Liver (tissue), 9 donors: ENCODE measurements around the gene BOC. TPM values are rescaled to one million over a fixed set of nuclear protein-coding genes. Genes with fewer than 3 reads are reported as not detected.

Source experiments
- DNase-seq: peaks from one replicate; pipeline ENCODE4 v3.0.0-alpha.2; 2017; ENCODE audit warnings: low spot score
- H3K27ac ChIP-seq, 2 donors: one replicate each; pipeline ENCODE4 v1.7.0; 2013; ENCODE audit warnings: inconsistent platforms in 2 of 2, low read length in 2 of 2, control low read depth in 1 of 2, low read depth in 1 of 2, mild to moderate bottlenecking in 1 of 2
- H3K27me3 ChIP-seq, 4 donors: one replicate each; pipeline versions ENCODE4 v1.6.1 to v1.7.0; 2013; ENCODE audit warnings: low read length in 3 of 4, inconsistent platforms in 1 of 4, mild to moderate bottlenecking in 1 of 4, moderate library complexity in 1 of 4; ENCODE audit not compliant: control insufficient read depth in 4 of 4, insufficient read depth in 4 of 4
- H3K36me3 ChIP-seq, 4 donors: one replicate each; pipeline versions ENCODE4 v1.6.1 to v1.7.0; 2013; ENCODE audit warnings: low read length in 3 of 4, mild to moderate bottlenecking in 3 of 4, low read depth in 1 of 4, moderate library complexity in 1 of 4; ENCODE audit not compliant: control insufficient read depth in 4 of 4, insufficient read depth in 3 of 4
- H3K4me1 ChIP-seq, 4 donors: one replicate each; pipeline versions ENCODE4 v1.6.1 to v1.7.0; 2013; ENCODE audit warnings: low read length in 3 of 4, mild to moderate bottlenecking in 3 of 4, moderate library complexity in 1 of 4; ENCODE audit not compliant: control insufficient read depth in 4 of 4, insufficient read depth in 4 of 4
- H3K4me3 ChIP-seq, 3 donors: one replicate each; pipeline versions ENCODE4 v1.6.1 to v1.7.0; 2013; ENCODE audit warnings: low read length in 3 of 3, control low read depth in 1 of 3, low read depth in 1 of 3, mild to moderate bottlenecking in 1 of 3
- H3K9ac ChIP-seq, 2 donors: one replicate each; pipeline ENCODE4 v1.7.0; 2013; ENCODE audit warnings: low read length in 2 of 2, mild to moderate bottlenecking in 2 of 2, moderate library complexity in 2 of 2, control low read depth in 1 of 2, low read depth in 1 of 2
- H3K9me3 ChIP-seq, 4 donors: one replicate each; pipeline versions ENCODE4 v1.6.1 to v1.7.0; 2013; ENCODE audit warnings: low read length in 3 of 4; ENCODE audit not compliant: control insufficient read depth in 4 of 4
- ATF3 ChIP-seq: IDR thresholded peaks from 2 replicates; pipeline ENCODE4 v1.6.1; 2016; ENCODE audit warnings: antibody characterized with exemption
- FOXA1 ChIP-seq: IDR thresholded peaks from 2 replicates; pipeline ENCODE4 v1.6.1; 2016; ENCODE audit warnings: antibody characterized with exemption
- FOXA2 ChIP-seq: IDR thresholded peaks from 2 replicates; pipeline ENCODE4 v1.6.1; 2016; ENCODE audit warnings: antibody characterized with exemption
- GABPA ChIP-seq, 2 donors: IDR thresholded peaks in 1 of 2; conservative IDR thresholded peaks in 1 of 2; 2 replicates each; pipeline ENCODE4 v1.6.1; 2016; ENCODE audit warnings: antibody characterized with exemption in 2 of 2, mild to moderate bottlenecking in 1 of 2, moderate library complexity in 1 of 2
- HNF4A ChIP-seq, 2 donors: conservative IDR thresholded peaks; 2 replicates each; pipeline ENCODE4 v1.6.1; 2016; ENCODE audit warnings: antibody characterized with exemption in 2 of 2, mild to moderate bottlenecking in 2 of 2
- JUND ChIP-seq, 2 donors: IDR thresholded peaks; 2 replicates each; pipeline ENCODE4 v1.6.1; 2016; ENCODE audit warnings: antibody characterized with exemption in 2 of 2
- MAX ChIP-seq: IDR thresholded peaks from 2 replicates; pipeline ENCODE4 v1.6.1; 2016; ENCODE audit warnings: antibody characterized with exemption
- NR2F2 ChIP-seq: IDR thresholded peaks from 2 replicates; pipeline ENCODE4 v1.6.1; 2016; ENCODE audit warnings: antibody characterized with exemption
- RAD21 ChIP-seq, 2 donors: IDR thresholded peaks; 2 replicates each; pipeline ENCODE4 v1.6.1; 2016; ENCODE audit warnings: antibody characterized with exemption in 2 of 2, mild to moderate bottlenecking in 2 of 2
- REST ChIP-seq: IDR thresholded peaks from 2 replicates; pipeline ENCODE4 v1.6.1; 2016; ENCODE audit warnings: antibody characterized with exemption, mild to moderate bottlenecking
- RXRA ChIP-seq, 2 donors: IDR thresholded peaks; 2 replicates each; pipeline ENCODE4 v1.6.1; 2017 to 2018; ENCODE audit warnings: antibody characterized with exemption in 2 of 2, mild to moderate bottlenecking in 1 of 2
- SP1 ChIP-seq: IDR thresholded peaks from 2 replicates; pipeline ENCODE4 v1.6.1; 2018; ENCODE audit warnings: antibody characterized with exemption, mild to moderate bottlenecking
- TAF1 ChIP-seq: conservative IDR thresholded peaks from 2 replicates; pipeline ENCODE4 v1.6.1; 2016; ENCODE audit warnings: antibody characterized with exemption, mild to moderate bottlenecking
- ZBTB33 ChIP-seq: IDR thresholded peaks from 2 replicates; pipeline ENCODE4 v1.6.1; 2016; ENCODE audit warnings: antibody characterized with exemption
- WGBS: extraction: QIAGEN DNeasy Blood & Tissue Kit; methylation state at CpG from one replicate; pipeline ENCODE4 v1.1.7; 2013; 5-methylcytosine and 5-hydroxymethylcytosine counted together
- polyA plus RNA-seq, 2 donors: library from polyadenylated mRNA; stranded (reverse) in 1 of 2; unstranded in 1 of 2; fragments of 200-250 nt in 1 of 2; fragments of >200 nt in 1 of 2; fragmentation: Nextera tagmentation in 1 of 2; extraction: Ambion mirVana in 1 of 2; gene quantifications; one replicate each; pipeline versions ENCODE4 v1.2.1 to v1.2.3, GENCODE V29; 2013 to 2015
- total RNA-seq, 2 donors: library from RNA; depleted of rRNA; stranded (reverse); fragments of >200 nt; gene quantifications; one replicate each; pipeline ENCODE4 v1.2.3, GENCODE V29; 2014
- TF ChIP-seq, protein P1 (sequence below): fragments of 150-350 bp; IDR thresholded peaks from 2 replicates; pipeline ENCODE4 v1.5.1; 2017; ENCODE audit warnings: improper control_type of control experiment, low read depth, low read length; ENCODE audit not compliant: missing input control
- donor health status: healthy.
- donor health status: healthy.
- donor health status: healthy.
- donor health status: healthy.
- donor health status: healthy.

The BOC gene
- total and polyA plus RNA-seq, 4 donors, result 0.31 to 1.5 (median 0.65) TPM; not detected in 1

DNA sequence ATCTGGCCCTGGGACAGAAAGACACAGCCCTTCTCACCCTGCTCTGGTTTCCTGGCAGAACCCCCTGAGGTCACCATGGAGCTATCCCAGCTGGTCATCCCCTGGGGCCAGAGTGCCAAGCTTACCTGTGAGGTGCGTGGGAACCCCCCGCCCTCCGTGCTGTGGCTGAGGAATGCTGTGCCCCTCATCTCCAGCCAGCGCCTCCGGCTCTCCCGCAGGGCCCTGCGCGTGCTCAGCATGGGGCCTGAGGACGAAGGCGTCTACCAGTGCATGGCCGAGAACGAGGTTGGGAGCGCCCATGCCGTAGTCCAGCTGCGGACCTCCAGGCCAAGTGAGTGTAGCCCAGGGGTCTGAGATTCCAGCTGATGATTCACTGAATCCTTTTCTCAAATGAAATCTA, 61.7 kb downstream of the BOC start:
- Histone ChIP-seq H3K36me3 (no peaks in the 10 kb centered on the region), H3K4me3 (no peak overlapping the region), H3K9me3 (no peaks in the 10 kb centered on the region), H3K4me1 (peaks cover 0 to 6% (median 0%) of the 10 kb centered on the region in 4 donors), H3K27me3 (no peaks in the 10 kb centered on the region), H3K9ac (no peak overlapping the region), H3K27ac (no peak overlapping the region)
- TF ChIP-seq RAD21 (IDR thresholded peaks at IDR 0.05), result no peak
- no peak for TF ChIP-seq GABPA (IDR thresholded peaks at IDR 0.05 in 1 of 2, conservative IDR thresholded peaks at IDR 0.05 in 1 of 2)
- no peak for TF ChIP-seq ZBTB33
- TF ChIP-seq FOXA1, result no peak
- TF ChIP-seq REST, result no peak
- no peak for TF ChIP-seq JUND (IDR thresholded peaks at IDR 0.05)
- no peak for TF ChIP-seq TAF1
- TF ChIP-seq SP1, result no peak
- no peak for TF ChIP-seq NR2F2
- TF ChIP-seq HNF4A (conservative IDR thresholded peaks at IDR 0.05), result no peak
- no peak for TF ChIP-seq RXRA (IDR thresholded peaks at IDR 0.05)
- no peak for TF ChIP-seq FOXA2
- TF ChIP-seq ATF3, result no peak
- no peak for TF ChIP-seq MAX
- TF ChIP-seq, protein P1, sequence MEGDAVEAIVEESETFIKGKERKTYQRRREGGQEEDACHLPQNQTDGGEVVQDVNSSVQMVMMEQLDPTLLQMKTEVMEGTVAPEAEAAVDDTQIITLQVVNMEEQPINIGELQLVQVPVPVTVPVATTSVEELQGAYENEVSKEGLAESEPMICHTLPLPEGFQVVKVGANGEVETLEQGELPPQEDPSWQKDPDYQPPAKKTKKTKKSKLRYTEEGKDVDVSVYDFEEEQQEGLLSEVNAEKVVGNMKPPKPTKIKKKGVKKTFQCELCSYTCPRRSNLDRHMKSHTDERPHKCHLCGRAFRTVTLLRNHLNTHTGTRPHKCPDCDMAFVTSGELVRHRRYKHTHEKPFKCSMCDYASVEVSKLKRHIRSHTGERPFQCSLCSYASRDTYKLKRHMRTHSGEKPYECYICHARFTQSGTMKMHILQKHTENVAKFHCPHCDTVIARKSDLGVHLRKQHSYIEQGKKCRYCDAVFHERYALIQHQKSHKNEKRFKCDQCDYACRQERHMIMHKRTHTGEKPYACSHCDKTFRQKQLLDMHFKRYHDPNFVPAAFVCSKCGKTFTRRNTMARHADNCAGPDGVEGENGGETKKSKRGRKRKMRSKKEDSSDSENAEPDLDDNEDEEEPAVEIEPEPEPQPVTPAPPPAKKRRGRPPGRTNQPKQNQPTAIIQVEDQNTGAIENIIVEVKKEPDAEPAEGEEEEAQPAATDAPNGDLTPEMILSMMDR, result no peak
- WGBS, result 97% methylated on average over 15 of the region's 15 CpGs
- no peak for DNase-seq
